K562 (cell line): ENCODE data around the gene COQ8A.

ENCODE experiments used
- DPF2 ChIP-seq: fragments of 450-650 bp; IDR thresholded peaks from 2 replicates; pipeline ENCODE4 v1.6.1; 2016
- FOXP1 ChIP-seq: sonication (generic); formaldehyde crosslinking; IDR thresholded peaks from 2 replicates; pipeline ENCODE4 v1.8.0; 2022; ENCODE audit warnings: mild to moderate bottlenecking, missing genetic modification reagents

DNA sequence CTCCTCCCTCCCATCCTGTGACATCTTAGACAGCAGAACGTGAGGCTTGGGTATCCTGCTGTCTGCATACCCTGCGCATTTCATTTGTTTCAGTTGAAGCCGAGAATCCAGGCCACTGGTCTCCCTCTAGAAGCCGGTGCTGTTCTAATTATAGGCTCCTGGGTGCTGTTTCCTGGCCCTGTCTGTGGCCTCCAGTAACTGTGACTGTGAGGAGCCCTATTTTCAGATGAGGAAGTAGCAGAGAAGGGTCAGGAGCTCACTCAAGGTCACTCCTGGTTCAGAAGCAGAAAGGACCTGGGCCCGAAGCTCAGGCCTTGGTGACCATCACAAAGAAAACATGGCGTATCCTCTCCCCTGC, 24.0 kb downstream of the COQ8A start:
- no peak for TF ChIP-seq DPF2
- no peak for TF ChIP-seq FOXP1 (CRISPR knock-in tag)
